Liver (tissue), 3 donors: ENCODE measurements around the gene WIPI1.

ENCODE experiments used
- CTCF ChIP-seq: fragments of 150-350 bp; IDR thresholded peaks from 2 replicates; pipeline ENCODE4 v1.5.1; 2017; ENCODE audit warnings: improper control_type of control experiment, low read depth, low read length; ENCODE audit not compliant: missing input control
- EGR1 ChIP-seq, 2 donors: IDR thresholded peaks; 2 replicates each; pipeline ENCODE4 v1.6.1; 2016 to 2018; ENCODE audit warnings: antibody characterized with exemption in 2 of 2, low read depth in 2 of 2
- GABPA ChIP-seq, 2 donors: IDR thresholded peaks in 1 of 2; conservative IDR thresholded peaks in 1 of 2; 2 replicates each; pipeline ENCODE4 v1.6.1; 2016; ENCODE audit warnings: antibody characterized with exemption in 2 of 2, mild to moderate bottlenecking in 1 of 2, moderate library complexity in 1 of 2
- JUND ChIP-seq, 2 donors: IDR thresholded peaks; 2 replicates each; pipeline ENCODE4 v1.6.1; 2016; ENCODE audit warnings: antibody characterized with exemption in 2 of 2
- MAX ChIP-seq: IDR thresholded peaks from 2 replicates; pipeline ENCODE4 v1.6.1; 2016; ENCODE audit warnings: antibody characterized with exemption
- REST ChIP-seq: IDR thresholded peaks from 2 replicates; pipeline ENCODE4 v1.6.1; 2016; ENCODE audit warnings: antibody characterized with exemption, mild to moderate bottlenecking
- RXRA ChIP-seq, 2 donors: IDR thresholded peaks; 2 replicates each; pipeline ENCODE4 v1.6.1; 2017 to 2018; ENCODE audit warnings: antibody characterized with exemption in 2 of 2, mild to moderate bottlenecking in 1 of 2
- SP1 ChIP-seq: IDR thresholded peaks from 2 replicates; pipeline ENCODE4 v1.6.1; 2018; ENCODE audit warnings: antibody characterized with exemption, mild to moderate bottlenecking
- TAF1 ChIP-seq: conservative IDR thresholded peaks from 2 replicates; pipeline ENCODE4 v1.6.1; 2016; ENCODE audit warnings: antibody characterized with exemption, mild to moderate bottlenecking
- YY1 ChIP-seq: IDR thresholded peaks from 2 replicates; pipeline ENCODE4 v1.6.1; 2016; ENCODE audit warnings: antibody characterized with exemption, mild to moderate bottlenecking
- donor health status: healthy.
- donor health status: healthy.

GRCh38 chr17:68441070-68441770 lies 16.1 kb downstream of the WIPI1 start:
- TF ChIP-seq YY1: no peak
- TF ChIP-seq CTCF: no peak
- no peak for TF ChIP-seq GABPA (IDR thresholded peaks at IDR 0.05 in 1 of 2, conservative IDR thresholded peaks at IDR 0.05 in 1 of 2)
- no peak for TF ChIP-seq SP1
- TF ChIP-seq JUND (IDR thresholded peaks at IDR 0.05): no peak
- no peak for TF ChIP-seq TAF1
- TF ChIP-seq REST: no peak
- TF ChIP-seq MAX: no peak
- TF ChIP-seq EGR1 (IDR thresholded peaks at IDR 0.05; ENCODE audit: low read depth in 2 of 2): no peak
- TF ChIP-seq RXRA (IDR thresholded peaks at IDR 0.05): no peak
